Activated CD4-positive, alpha-beta T cell treated with anti-CD3 and anti-CD28 coated beads, Interleukin-2, amount 50 U/mL, for 4 hours (primary cell): ENCODE measurements around the gene ANKS4B.
"Not testable (repeated sequence)": the region's sequence is repeated elsewhere in the genome, so short reads cannot be mapped to it uniquely, and the experiment has no call there.

Experiments used
- DNase-seq, 2 experiments: peaks; one replicate each; pipeline ENCODE4 v3.0.0-alpha.2; 2020

Gene ANKS4B

DNA sequence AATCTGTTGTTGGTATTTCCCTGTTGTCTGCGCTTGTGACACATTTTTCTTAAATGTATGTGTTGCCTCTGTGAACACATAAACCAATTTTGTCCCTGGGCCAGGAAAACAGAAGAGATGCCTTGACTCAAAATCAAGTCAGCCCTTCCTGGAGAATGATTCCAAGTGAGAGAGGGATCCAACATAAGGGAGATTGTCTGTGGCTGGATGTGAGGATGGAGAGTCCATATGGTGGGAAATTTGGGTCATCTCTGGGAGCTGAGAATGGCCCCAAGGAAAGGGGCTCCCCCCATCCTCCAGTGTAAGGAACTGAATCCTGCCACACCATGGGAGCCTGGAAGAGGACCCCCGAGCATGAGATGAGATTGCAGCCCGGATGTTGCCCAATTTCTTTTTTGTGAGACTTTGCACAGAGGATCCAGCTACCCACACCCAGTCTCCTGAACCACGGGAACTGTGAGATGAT is 31.1 kb downstream of the ANKS4B start:
- no peak for DNase-seq

DNA sequence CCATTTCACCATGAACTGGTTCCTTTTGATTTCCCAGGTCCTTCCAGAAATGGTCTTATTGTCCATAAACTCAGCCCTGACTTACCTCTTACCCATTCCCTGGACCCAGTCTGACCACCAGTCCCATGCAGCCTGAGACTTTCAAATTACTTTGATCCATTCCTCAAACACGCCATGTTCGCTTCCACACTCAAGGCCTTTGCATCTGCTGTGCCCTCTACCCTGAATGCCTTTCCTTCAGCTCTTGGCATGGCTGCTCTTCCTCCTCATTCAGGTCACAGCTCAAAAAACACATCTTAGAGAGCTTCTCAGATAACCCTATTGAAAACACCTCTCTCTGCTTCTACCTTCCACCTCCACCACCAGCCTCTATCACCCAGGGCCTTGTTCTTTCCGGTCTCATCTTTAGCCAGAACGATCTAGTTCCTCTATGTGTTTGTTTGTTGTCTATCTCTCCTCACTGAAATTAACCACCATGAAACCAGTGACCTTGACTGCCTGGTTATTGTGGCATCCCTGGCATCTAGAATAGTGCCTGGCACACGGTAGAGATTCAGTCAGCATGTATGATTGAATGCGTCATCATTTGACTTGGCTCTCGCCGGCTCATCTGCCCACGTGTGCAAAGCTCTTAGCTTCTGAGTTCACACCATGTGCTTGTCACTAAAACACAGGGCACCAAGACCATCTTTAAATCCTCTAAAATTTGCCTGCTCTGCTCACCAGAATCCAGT is 31.8 kb downstream of the ANKS4B start:
- DNase-seq, result no peak

DNA sequence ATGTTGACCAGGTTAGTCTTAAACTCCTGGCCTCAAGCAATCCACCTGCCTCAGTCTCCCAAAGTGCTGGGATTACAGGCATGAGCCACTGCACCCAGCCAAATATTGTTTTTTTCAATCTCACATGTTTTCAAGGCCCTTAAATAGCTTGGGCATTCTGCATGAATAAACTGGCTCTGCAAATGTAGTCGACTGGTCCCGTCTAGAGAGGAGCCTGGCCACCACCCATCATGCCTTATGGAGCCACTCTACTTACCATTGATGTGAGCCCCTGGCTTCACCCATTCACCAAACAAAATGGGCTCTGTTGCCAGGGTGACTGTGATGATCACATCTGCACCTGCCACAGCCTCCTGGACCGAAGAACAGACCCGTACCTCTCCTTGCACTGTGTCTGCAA is 33.8 kb downstream of the ANKS4B start:
- no peak for DNase-seq

DNA sequence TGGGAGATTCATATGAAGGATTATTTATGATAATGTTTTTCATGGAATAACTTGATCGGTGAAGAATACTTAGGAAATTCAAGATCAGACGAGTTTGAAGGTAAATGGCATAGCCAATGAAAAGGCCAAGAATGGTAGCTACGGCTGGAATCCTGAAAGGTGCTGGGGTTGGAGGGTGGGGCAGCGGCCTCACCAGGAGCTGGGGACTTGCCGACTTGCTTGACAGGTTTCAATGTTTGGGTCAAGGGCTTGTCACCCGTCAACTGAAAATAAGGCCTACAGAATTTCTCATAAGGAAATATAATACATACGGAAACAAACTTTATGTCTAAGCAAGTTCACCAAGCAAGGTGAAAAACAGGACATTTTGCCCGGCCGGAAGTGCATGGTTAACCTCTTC is 34.7 kb downstream of the ANKS4B start:
- no peak for DNase-seq

DNA sequence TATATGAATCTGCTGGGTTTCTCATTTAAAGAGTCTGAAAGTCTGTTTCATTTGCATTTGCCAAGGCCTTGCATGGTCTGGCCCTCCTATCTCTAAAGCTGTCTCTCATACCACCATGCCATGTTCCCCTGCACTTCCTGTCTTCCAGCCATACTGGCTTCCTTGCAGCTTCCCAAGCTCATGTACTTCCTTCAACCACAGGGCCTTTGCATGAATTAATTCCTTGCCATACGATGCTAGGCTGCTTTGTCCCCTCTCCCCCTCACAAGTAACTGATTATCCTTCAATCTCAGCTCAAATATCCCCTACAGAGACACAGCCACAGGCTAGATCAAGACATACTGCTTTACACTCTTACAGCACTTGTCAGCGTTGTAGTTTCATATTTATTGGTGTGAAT is 38.8 kb downstream of the ANKS4B start:
- no peak for DNase-seq

DNA sequence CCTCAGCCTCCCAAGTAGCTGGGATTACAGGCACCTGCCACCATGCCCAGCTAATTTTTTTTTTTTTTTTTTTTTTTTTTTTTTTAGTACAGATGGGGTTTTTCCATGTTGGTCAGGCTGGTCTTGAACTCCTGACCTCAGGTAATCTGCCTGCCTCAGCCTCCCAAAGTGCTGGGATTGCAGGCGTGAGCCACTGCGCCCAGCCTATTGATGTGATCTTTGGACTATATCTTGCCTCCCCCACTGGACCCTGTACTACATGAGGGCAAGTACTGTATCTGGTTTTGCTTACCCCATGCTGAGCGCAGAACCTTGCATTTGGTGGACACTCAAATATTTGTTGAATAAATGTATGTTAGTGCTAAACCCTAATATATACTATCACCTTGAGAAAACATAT is 39.3 kb downstream of the ANKS4B start:
- not testable (repeated sequence) for DNase-seq

DNA sequence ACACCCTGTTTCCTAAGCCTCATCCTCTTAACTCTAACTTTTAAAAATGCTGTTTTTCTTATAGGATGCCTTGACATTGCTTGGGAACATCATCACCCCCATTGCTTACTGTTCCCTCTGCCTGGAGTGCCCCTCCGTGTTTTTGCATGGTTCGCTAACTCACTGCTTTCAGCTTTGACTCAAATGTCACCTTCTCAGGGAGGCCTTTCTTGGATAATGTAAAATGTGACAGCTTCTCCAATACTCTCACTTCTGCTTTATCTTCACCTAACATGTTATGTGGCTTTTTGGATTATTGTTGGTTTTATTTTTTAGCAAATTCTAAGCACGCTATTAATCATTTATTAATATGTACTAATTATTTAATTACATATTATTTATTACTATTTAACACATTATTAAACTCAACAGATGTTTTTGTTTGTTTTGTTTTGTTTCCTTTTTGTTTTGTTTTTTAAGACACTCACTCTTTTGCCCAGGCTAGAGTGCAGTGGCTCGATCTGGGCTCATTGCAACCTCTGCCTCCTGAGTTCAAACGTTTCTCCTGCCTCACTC is 40.8 kb downstream of the ANKS4B start:
- no peak for DNase-seq

DNA sequence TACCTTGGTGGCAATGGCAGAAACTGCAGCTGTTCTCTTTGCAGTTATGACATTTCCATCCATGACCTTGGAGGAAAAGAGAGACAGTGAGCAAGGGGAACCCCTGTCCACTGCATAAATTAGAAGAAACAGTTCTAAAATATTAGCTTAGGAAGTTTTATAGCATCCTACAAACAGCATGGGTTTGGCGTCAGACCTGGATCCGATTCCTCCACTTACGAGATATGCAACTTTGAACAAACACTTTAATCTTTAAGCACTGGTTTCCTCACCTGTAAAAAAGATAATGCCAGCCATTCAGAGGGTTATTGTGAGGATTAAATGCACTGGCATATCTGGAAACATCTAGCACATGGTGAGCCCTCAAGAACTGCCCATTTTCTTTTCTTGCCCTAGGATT is 42.0 kb downstream of the ANKS4B start:
- no peak for DNase-seq

DNA sequence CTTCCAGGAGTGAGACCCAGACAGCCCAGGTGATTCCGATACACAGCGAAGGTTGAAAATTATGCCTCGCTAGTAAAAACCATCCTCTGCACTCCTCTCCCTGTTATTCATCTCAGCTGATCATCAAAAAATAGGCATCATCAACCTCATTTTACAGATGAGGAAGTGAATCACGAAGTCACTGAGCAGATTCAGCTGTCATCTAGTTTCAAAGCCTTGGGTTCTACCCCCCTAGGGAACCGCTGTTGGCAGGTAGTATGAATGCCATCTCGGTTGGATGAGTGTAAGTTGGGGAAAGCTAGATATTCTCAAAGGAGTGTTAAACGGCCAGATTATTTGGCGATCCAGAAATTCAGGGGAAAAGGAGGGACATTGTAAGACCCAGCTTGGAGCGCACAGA is 42.6 kb downstream of the ANKS4B start:
- no peak for DNase-seq

DNA sequence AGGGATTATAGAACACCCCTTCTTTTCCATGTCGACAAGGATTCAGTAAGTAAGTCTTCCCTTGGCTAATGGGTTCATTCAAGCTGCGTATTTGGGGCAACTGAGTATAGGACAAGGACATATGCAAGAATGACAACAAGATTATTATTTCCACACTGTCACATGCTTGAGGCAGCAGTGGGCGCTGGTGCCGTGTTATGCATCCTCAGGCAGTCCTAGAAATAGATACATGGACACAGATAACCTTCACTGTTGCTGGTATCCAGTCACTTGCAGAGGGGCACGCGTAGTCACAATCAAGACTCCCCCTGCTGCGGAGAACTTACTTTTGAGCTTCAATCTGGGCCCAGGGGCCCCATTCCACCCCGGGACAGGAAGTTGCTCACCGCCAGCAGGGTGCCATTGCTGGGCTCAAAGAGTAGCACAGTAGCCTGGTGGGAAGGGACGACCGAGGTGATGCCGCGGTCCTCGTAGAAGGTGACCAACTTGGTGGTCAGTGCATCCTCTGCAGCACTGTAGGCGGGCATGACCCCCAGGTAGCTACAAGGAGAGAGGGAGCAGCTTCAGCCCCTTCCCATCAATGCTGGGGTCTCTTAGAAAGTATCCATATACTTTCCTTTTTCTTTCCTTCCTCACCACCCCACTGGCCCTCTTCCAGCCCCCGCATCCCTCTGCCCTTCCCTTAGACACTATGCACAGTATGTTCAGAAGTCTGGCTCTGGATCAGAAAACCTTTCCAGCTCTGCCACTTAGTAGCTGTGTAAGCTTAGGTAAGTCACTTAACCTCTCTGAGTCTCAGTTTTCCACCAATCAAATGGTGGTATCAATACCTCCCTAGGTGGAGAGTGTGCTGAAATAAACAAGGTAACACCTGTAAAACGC is 43.8 kb downstream of the ANKS4B start:
- no peak for DNase-seq

DNA sequence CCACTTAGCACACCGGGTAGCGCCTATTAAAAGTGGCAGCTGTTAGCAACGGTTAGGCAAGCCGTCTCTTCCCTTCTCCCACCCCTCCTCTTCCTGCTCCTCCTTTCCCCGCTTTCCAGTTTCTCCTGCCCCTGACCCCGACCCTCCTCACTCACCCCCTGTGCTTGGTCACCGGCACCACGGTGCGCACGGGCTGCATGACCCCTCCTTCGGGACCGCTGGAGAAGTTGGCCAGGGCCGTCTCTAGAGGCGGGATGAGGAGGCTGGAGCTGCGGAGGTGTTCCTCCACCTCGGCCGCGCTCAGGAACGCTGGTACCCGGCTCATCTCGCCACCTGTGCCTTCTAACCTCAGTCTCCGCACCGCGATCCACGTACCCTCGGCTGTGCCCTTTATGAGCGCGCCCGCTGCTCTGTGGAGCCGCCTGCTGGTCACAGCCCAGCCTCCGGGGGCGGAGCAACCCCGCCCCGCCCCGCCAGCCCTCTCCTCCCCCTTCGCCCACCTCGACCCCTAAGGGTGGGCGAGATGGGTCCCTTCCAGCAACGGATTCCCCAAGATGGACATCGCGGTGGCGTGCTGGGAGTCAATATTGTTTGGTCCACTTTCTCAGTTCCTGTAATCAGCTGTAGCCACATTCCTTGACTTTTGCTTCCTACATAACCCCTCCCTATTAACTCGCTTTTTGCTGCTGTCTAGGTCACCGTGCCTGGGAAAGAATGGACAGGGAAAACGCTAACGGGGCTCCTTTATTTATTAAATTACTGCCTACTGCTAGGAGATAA is 44.6 kb downstream of the ANKS4B start, which contains the start of gene CRYM:
CRYM (minus strand) TSS at position 364 of the 780 bp plus-strand sequence; CDS start at position 325, 39 bp downstream.
- peak; percentile 13 to 33 for DNase-seq

DNA sequence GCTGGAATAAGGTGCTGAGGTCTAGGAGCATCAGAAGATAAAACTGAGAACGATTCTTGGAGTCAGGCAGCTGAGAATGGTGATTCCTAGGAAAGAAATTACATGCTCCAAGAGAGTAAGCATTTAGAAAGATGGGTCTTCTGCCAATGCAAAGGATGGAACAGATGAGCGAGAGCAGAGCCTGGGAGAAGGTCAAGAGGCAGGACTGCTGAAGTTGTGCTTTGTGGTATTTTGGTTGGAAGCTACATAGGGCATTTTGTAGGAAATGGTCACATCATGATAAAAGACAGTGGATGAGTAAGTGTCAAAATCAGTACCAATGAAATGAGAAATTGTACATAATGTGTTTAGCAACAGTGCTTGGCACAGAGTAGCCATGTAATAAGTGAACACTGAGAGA is 46.0 kb downstream of the ANKS4B start:
- no peak for DNase-seq

DNA sequence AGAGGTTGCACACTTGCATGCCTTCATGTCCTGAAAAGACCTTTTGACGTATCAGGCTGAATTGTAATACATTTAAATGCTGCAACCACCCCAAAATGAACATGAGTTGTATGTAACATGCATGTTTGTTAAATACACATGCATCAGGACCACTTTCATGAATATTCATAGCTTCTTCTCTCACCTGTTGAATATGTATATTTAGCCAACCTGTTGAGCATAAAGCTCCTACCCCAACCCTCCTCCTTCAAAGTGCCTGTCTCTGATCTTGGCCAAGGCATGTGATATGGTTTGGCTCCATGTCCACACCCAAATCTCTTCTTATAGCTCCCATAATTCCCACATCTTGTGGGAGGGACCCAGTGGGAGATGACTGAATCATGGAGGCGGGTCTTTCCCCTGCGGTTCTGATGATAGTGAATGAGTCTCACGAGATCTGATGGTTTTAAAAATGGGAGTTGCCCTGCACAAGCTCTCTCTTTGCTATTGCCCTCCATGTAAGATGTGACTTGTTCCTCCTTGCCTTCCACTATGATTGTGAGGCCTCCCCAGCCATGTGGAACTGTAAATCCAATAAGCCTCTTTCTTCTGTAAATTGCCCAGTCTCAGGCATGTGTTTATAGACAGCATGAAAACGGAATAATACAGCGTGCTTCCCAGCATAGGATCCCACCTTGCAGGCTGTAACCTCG is 48.3 kb downstream of the ANKS4B start:
- DNase-seq, result no peak

DNA sequence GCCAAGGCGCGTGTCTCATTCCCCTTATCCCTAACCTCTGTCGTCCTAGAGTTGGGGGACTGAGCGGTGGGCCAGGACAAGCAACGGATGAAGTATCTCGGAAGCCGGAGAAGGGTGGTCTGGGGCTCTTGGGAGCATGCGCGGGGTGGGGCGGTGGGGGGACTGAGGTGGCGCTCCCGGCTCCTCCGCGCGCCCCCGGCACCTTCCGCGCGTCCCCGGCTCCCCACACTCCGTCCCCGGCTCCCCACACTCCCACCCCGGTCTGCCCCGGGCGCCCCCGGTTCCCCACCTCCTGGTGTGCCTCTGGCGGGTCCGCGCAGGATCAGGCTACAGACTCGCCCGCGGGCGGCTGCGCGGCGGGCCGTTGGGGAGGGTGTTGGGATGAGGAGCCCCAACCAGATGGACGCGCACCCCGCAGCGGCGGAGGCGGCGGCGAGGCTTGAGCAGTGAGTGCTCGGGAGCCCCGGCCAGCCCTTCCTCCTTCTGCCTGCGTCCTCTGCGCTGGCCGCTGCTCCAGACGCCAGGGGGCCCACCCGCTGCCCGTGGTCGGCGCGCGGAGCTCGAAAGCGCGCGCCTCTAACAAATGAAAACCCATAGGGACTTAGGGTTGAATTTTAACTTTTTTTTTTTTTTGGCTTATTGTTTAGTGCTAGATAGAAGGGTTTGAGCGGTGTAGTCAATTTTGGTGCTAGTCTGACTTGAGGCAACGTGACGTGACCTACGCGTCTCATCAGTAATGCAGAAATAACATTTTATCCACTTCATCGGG is 50.2 kb downstream of the ANKS4B start:
- DNase-seq, result no peak

DNA sequence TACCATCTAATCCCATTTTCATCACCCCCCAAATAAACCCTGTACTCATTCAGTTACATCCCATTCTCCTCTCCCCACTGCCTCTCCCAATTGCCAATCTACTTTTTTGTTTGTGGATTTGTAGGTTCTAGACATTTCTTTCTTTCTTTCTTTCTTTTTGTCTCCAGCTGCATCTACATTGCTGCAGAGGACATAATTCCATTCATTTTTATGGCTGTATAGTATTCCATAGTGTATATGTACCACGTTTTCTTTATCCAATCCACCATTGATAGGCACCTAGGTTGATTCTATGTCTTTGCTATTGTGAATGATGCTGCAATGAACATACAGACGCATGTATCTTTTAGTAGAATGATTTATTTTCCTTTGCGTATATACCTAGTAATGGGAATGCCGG is 50.9 kb downstream of the ANKS4B start:
- no peak for DNase-seq

DNA sequence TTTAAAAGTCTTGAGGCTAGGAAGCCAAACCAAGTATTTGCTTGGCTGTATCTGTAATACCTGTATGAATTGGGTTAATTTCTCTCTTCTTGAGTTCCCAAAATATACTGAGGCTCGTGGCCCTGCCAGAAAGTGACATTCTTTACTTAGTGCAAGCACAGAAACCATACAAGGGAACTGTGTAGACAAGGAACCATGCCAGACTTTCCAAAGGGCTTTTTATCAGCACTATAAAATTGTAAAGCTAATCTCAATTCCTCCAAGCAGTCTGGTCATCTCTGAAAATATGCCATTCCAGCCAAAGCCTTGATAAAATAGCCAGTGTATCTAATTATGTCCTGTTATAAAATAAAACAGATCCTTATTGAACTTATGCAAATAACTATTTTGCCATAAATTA is 51.8 kb downstream of the ANKS4B start:
- DNase-seq, result no peak

DNA sequence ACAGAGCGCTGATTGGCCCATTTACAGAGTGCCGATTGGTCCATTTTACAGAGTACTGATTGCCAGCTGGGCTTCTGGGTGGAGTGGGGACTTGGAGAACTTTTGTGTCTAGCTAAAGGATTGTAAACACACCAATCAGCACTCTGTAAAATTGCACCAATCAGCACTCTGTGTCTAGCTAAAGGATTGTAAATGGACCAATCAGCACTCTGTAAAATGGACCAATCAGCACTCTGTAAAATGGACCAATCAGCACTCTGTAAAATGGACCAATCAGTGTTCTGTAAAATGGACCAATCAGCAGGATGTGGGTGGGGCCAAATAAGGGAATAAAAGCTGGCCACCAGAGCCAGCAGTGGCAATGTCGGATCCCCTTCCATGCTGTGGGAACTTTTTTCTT is 56.3 kb downstream of the ANKS4B start:
- not testable (repeated sequence) for DNase-seq

DNA sequence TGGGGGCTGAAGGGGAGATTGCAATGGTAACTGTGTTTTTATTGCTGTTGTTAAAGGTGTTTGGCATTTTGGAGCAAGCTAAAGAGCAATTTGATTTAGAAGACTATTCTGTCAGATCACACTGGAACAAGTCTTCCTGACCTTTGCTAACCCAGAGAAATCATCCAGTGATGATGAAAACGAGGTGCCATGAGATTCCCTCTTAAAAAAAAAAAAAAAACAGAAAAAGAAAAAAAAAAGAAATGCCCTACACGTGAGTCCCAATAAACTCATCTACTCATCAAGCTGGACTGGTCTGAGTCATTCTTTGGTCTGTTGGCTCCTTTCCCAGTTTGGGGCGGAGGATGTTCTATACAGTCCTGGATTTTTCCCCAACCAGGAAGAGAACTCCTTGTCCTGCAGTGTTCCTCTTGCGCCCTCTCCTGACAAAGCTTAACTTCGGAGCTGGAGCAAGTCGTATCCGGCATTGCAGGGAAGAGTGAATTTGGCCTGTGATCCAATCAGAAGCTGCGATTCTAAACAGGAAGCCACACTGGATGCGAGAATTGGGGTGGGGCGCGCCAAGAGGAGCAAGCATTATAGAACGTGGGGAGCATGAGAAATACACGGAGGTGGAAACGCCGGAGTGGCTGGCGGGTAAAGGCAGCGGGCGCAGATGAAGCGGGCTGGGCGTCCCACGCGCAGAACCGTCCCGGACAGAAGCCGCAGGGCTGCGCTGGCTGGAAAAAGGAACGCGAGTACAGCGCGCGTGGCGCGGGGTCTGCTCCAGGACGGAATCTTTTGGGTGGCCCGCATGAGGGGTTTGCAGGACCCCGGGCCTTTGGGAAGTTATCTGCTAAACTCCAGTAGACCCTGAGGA is 67.0 kb downstream of the ANKS4B start:
- peak; percentile 28 to 35 for DNase-seq

DNA sequence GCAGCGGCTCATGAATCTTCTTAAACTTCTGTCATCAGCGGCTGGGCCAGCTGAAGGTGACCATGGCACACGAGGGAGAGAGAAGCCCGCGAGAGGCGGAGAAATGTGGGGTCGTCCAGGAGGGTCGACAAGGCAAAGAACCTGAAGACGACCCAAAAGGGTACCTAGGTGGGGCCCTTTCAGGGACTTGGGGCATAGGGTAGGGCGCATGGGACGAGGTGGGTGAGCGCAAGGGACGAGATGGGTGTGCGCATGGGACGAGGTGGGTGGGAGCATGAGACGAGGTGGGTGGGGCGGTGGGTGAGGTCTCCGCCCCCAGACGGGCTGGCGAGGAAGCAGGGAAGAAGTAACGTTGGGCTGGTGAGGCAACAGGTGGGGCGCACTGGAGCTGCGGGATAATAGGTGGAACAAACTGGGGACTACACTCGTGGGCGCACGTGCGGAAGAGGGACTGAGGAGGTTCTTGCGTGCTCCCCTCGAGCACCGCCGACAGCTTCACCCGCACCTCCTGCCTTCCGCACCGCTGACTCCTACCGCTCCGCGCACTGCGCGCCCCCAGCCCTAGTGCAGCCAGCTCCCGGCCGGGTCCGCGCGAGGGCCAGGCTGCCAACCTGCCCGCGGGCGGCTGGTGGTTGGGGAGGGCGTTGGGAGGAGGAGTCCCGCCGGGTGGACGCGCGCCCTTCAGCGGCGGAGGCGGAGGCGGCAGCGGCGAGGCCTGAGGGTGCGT is 67.8 kb downstream of the ANKS4B start:
- DNase-seq, result peak; percentile 24 to 39

DNA sequence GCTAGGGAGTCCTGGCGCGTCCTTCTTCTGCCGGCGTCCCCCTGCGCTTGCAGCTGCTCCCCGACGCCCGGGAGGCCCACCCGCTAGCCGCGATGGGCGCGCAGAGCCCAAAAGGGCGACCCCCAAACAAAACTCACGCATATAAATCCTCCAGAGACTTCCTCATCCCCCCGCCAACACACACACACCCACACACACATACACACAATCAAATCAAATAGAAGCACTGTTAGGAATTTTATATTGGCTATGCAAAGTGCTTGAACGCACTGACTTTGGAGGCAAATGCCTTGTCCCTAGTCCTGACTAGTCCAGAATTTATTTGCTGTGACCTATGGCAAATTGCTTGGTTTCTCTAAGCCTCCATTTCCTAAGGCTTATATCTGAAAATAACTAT is 68.4 kb downstream of the ANKS4B start:
- no peak for DNase-seq
